Stomach (tissue), 9 donors: ENCODE data around the gene BICD1. TPM values are rescaled to one million over a fixed set of nuclear protein-coding genes. Genes with fewer than 3 reads are reported as not detected.

Experiments used
- DNase-seq, 2 donors: peaks; one replicate each; pipeline versions ENCODE4 v3.0.0 to v3.0.0-alpha.2; 2013 to 2019
- H3K27ac ChIP-seq, 5 donors: fragments of 200-600 bp in 4 of 5; sonication (generic) in 4 of 5; one replicate each; pipeline ENCODE4 v1.5.1; 2013 to 2019; ENCODE audit warnings: mild to moderate bottlenecking in 1 of 5, moderate library complexity in 1 of 5
- H3K27me3 ChIP-seq, 3 donors: fragments of 200-600 bp; sonication (generic); one replicate each; pipeline ENCODE4 v1.5.1; 2017 to 2019; ENCODE audit warnings: mixed run types in 1 of 3
- H3K36me3 ChIP-seq, 4 donors: fragments of 200-600 bp; sonication (generic); 1 replicate in 3 of 4; 2 replicates in 1 of 4; pipeline ENCODE4 v1.5.1; 2016 to 2019
- H3K4me1 ChIP-seq, 4 donors: fragments of 200-600 bp; sonication (generic); one replicate each; pipeline ENCODE4 v1.5.1; 2016 to 2019
- H3K4me3 ChIP-seq, 4 donors: fragments of 200-600 bp; sonication (generic) in 3 of 4; one replicate each; pipeline ENCODE4 v1.5.1; 2016 to 2019; ENCODE audit warnings: mild to moderate bottlenecking in 1 of 4
- H3K9me3 ChIP-seq, 4 donors: fragments of 200-600 bp; sonication (generic); one replicate each; pipeline ENCODE4 v1.5.1; 2016 to 2019
- EP300 ChIP-seq: sonication (generic); formaldehyde crosslinking; IDR thresholded peaks from one replicate; pipeline ENCODE4 v1.6.1; 2017; ENCODE audit warnings: antibody characterized with exemption
- POLR2A ChIP-seq, 4 donors: fragments of 450-650 bp; IDR thresholded peaks; one replicate each; pipeline ENCODE4 v1.6.1; 2016; ENCODE audit warnings: antibody characterized with exemption in 4 of 4, control low read depth in 2 of 4, mild to moderate bottlenecking in 1 of 4, moderate library complexity in 1 of 4
- POLR2AphosphoS5 ChIP-seq, 3 donors: sonication (generic); formaldehyde crosslinking; IDR thresholded peaks; one replicate each; pipeline ENCODE4 v1.6.1; 2016; ENCODE audit warnings: antibody characterized with exemption in 3 of 3
- WGBS, 5 donors: extraction: QIAGEN DNeasy Blood & Tissue Kit in 3 of 5; methylation state at CpG; one replicate each; pipeline versions ENCODE4 v1.1.5 to v1.1.7; 2013 to 2018; 5-methylcytosine and 5-hydroxymethylcytosine counted together
- intact Hi-C: fragments of 100-400 bp; cut with DNase I; formaldehyde crosslinking; loops from one replicate; pipeline ENCODE4 v1.15.1; 2023; ENCODE audit warnings: low total_unique reads
- polyA plus RNA-seq, 3 donors: library from polyadenylated mRNA; stranded (reverse); fragments of 200-250 nt; gene quantifications; one replicate each; pipeline ENCODE4 v1.2.3, GENCODE V29; 2013
- total RNA-seq, 5 donors: library from RNA; depleted of rRNA; stranded (reverse); fragments of >200 nt; gene quantifications; one replicate each; pipeline versions ENCODE4 v1.1.0 to v1.2.3, GENCODE V29; 2014 to 2016
- TF ChIP-seq, protein P1 (sequence below), 7 experiments: fragments of 450-650 bp in 4 of 7; fragments of 200-600 bp in 3 of 7; sonication (generic) in 3 of 7; IDR thresholded peaks; one replicate each; pipeline ENCODE4 v1.5.1; 2016 to 2019; ENCODE audit warnings: antibody characterized with exemption in 7 of 7, control low read depth in 2 of 7, mild to moderate bottlenecking in 1 of 7
- donor health status: healthy with polysubstance abuse.
- donor health status: Bipolar disorder and iron deficiency.
- donor health status: healthy.

The BICD1 gene
- total and polyA plus RNA-seq, 8 donors: 1.6 to 17.3 (median 2.1) TPM

GRCh38 chr12:32377344-32378055, 270.9 kb downstream of the BICD1 start:
- no peak for TF ChIP-seq EP300
- no peak for TF ChIP-seq POLR2AphosphoS5 (IDR thresholded peaks at IDR 0.05)
- TF ChIP-seq, protein P1, sequence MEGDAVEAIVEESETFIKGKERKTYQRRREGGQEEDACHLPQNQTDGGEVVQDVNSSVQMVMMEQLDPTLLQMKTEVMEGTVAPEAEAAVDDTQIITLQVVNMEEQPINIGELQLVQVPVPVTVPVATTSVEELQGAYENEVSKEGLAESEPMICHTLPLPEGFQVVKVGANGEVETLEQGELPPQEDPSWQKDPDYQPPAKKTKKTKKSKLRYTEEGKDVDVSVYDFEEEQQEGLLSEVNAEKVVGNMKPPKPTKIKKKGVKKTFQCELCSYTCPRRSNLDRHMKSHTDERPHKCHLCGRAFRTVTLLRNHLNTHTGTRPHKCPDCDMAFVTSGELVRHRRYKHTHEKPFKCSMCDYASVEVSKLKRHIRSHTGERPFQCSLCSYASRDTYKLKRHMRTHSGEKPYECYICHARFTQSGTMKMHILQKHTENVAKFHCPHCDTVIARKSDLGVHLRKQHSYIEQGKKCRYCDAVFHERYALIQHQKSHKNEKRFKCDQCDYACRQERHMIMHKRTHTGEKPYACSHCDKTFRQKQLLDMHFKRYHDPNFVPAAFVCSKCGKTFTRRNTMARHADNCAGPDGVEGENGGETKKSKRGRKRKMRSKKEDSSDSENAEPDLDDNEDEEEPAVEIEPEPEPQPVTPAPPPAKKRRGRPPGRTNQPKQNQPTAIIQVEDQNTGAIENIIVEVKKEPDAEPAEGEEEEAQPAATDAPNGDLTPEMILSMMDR (IDR thresholded peaks at IDR 0.05): no peak
- TF ChIP-seq POLR2A (IDR thresholded peaks at IDR 0.05): no peak

DNA sequence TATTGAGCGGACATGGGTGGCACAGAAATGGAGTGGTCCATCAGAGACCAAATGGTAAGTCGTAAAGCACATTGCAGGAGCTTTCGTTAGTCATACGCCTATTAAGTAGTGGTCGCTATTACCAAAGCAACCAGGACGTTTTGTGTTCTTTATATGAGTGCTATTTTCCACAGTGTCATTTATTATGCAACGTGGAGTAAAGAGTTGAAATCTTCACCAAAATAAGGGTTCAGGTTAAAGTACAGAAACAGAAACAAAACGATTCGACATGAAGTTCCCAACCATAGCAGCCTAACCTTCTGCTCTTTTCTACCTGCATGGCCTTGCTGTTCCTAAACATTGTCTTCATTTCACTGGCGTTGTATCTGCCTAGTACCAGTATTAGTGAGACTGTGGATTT, 272.6 kb downstream of the BICD1 start:
- TF ChIP-seq EP300 (no peak), POLR2AphosphoS5 (IDR thresholded peaks at IDR 0.05) (no peak), POLR2A (IDR thresholded peaks at IDR 0.05) (no peak)
- TF ChIP-seq, protein P1 (IDR thresholded peaks at IDR 0.05): no peak
- Histone ChIP-seq H3K9me3 (no peaks in the 10 kb centered on the region), H3K4me1 (no peaks in the 10 kb centered on the region), H3K27ac (no peak overlapping the region), H3K36me3 (no peaks in the 10 kb centered on the region), H3K27me3 (no peaks in the 10 kb centered on the region), H3K4me3 (no peak overlapping the region)
- intact Hi-C loops: no loop called here
- no peak for DNase-seq
- WGBS, 5 donors: 88 to 93% (median 92%) methylated on average over 10 of the region's 10 CpGs

More at GRCh38 chr12:32377344-32378055, 270.9 kb downstream of the BICD1 start:
- 77 to 86% (median 85%) methylated on average over 12 of the region's 12 CpGs for WGBS, 5 donors
- no peaks in the 10 kb centered on the region for H3K36me3 ChIP-seq
- H3K27ac ChIP-seq: no peak overlapping the region
- intact Hi-C loops: no loop called here
- H3K4me3 ChIP-seq: no peak overlapping the region
- no peaks in the 10 kb centered on the region for H3K4me1 ChIP-seq
- no peaks in the 10 kb centered on the region for H3K27me3 ChIP-seq
- H3K9me3 ChIP-seq: no peaks in the 10 kb centered on the region
- no peak for DNase-seq

- TF ChIP-seq, protein P1 (IDR thresholded peaks at IDR 0.05): no peak
- TF ChIP-seq POLR2A (IDR thresholded peaks at IDR 0.05): no peak
- TF ChIP-seq POLR2AphosphoS5 (IDR thresholded peaks at IDR 0.05): no peak
- no peak for TF ChIP-seq EP300
- H3K4me3 ChIP-seq: no peak overlapping the region
- 83 to 93% (median 86%) methylated on average over 8 of the region's 8 CpGs for WGBS, 5 donors
- no peaks in the 10 kb centered on the region for H3K36me3 ChIP-seq
- no peaks in the 10 kb centered on the region for H3K27me3 ChIP-seq
- H3K4me1 ChIP-seq: no peaks in the 10 kb centered on the region
- no peaks in the 10 kb centered on the region for H3K9me3 ChIP-seq
- DNase-seq: no peak
- H3K27ac ChIP-seq: no peak overlapping the region
- intact Hi-C loops: no loop called here
Measured at GRCh38 chr12:32379667-32380066, 273.0 kb downstream of the BICD1 start.

- Histone ChIP-seq H3K27me3 (no peaks in the 10 kb centered on the region), H3K4me1 (no peaks in the 10 kb centered on the region), H3K4me3 (no peak overlapping the region), H3K36me3 (no peaks in the 10 kb centered on the region), H3K27ac (no peak overlapping the region), H3K9me3 (no peaks in the 10 kb centered on the region)
- no peak for DNase-seq
- WGBS, 5 donors: 78 to 94% (median 85%) methylated on average over 2 of the region's 2 CpGs
- intact Hi-C loops: no loop called here
- TF ChIP-seq POLR2AphosphoS5 (IDR thresholded peaks at IDR 0.05) (no peak), POLR2A (IDR thresholded peaks at IDR 0.05) (no peak), EP300 (no peak)
- TF ChIP-seq, protein P1 (IDR thresholded peaks at IDR 0.05): no peak
Measured at GRCh38 chr12:32382226-32382625, 275.6 kb downstream of the BICD1 start.
